CD4-positive, alpha-beta T cell treated with Interferon gamma for 1 hour (primary cell): ENCODE measurements around the gene COL5A1.
"Not testable (repeated sequence)": the region's sequence is repeated elsewhere in the genome, so short reads cannot be mapped to it uniquely, and the experiment has no call there.

Experiments used
- DNase-seq: peaks from one replicate; pipeline ENCODE4 v3.0.0-alpha.2; 2020

Gene COL5A1

GRCh38 chr9:134846699-134847098 is 205.1 kb downstream of the COL5A1 start:
- DNase-seq = no peak

GRCh38 chr9:134847138-134847537 is 205.5 kb downstream of the COL5A1 start:
- no peak for DNase-seq

- DNase-seq = no peak
Observed at GRCh38 chr9:134847752-134848432, 206.3 kb downstream of the COL5A1 start.

- DNase-seq = no peak
Observed at GRCh38 chr9:134848504-134848903, 206.9 kb downstream of the COL5A1 start.

- DNase-seq = no peak
Observed at GRCh38 chr9:134850611-134851010, 209.0 kb downstream of the COL5A1 start.

GRCh38 chr9:134851020-134851419 is 209.4 kb downstream of the COL5A1 start:
- no peak for DNase-seq

- DNase-seq = no peak
Observed at GRCh38 chr9:134852906-134853654, 211.5 kb downstream of the COL5A1 start.

GRCh38 chr9:134853893-134854292 is 212.3 kb downstream of the COL5A1 start:
- DNase-seq = no peak

GRCh38 chr9:134854541-134854981 is 213.0 kb downstream of the COL5A1 start:
- no peak for DNase-seq

GRCh38 chr9:134855231-134855899 is 213.8 kb downstream of the COL5A1 start:
- no peak for DNase-seq

- no peak for DNase-seq
Observed at GRCh38 chr9:134855900-134856377, 214.3 kb downstream of the COL5A1 start.

- not testable (repeated sequence) for DNase-seq
Observed at GRCh38 chr9:134857451-134857850, 215.8 kb downstream of the COL5A1 start.

- DNase-seq = no peak
Observed at GRCh38 chr9:134858051-134858841, 216.6 kb downstream of the COL5A1 start.

- no peak for DNase-seq
Observed at GRCh38 chr9:134860510-134860909, 218.9 kb downstream of the COL5A1 start.

GRCh38 chr9:134861595-134862334 is 220.2 kb downstream of the COL5A1 start:
- DNase-seq = no peak

- no peak for DNase-seq
Observed at GRCh38 chr9:134863306-134863902, 221.8 kb downstream of the COL5A1 start.

GRCh38 chr9:134863941-134864820 is 222.6 kb downstream of the COL5A1 start:
- no peak for DNase-seq

- DNase-seq = no peak
Observed at GRCh38 chr9:134864821-134865190, 223.2 kb downstream of the COL5A1 start.

- DNase-seq = no peak
Observed at GRCh38 chr9:134867917-134868750, 226.5 kb downstream of the COL5A1 start.
